Lower lobe of right lung (tissue), 2 donors: ENCODE data around the gene UGGT2. TPM values are rescaled to one million over a fixed set of nuclear protein-coding genes. Genes with fewer than 3 reads are reported as not detected.

Experiments
- ATAC-seq, 2 donors: fragments of 200-7000 bp; cut with Tn5 transposase; one replicate each; pipeline ENCODE4 v1.9.1; 2020 to 2022; ENCODE audit warnings: mild to moderate bottlenecking in 2 of 2, moderate library complexity in 2 of 2
- DNase-seq: peaks from one replicate; pipeline ENCODE4 v3.0.0-alpha.2; 2020
- H3K27ac ChIP-seq: fragments of 200-600 bp; one replicate; pipeline ENCODE4 v1.8.0; 2022
- H3K27me3 ChIP-seq: fragments of 200-600 bp; one replicate; pipeline ENCODE4 v1.8.0; 2022; ENCODE audit warnings: low read depth
- H3K36me3 ChIP-seq: fragments of 200-600 bp; one replicate; pipeline ENCODE4 v1.8.0; 2022; ENCODE audit warnings: mild to moderate bottlenecking
- H3K4me1 ChIP-seq: fragments of 200-600 bp; one replicate; pipeline ENCODE4 v1.8.0; 2022
- H3K4me3 ChIP-seq: fragments of 200-600 bp; one replicate; pipeline ENCODE4 v1.8.0; 2022; ENCODE audit warnings: mild to moderate bottlenecking
- H3K9me3 ChIP-seq: fragments of 200-600 bp; one replicate; pipeline ENCODE4 v1.8.0; 2022
- intact Hi-C: fragments of 100-400 bp; cut with DNase I; formaldehyde crosslinking; loops from one replicate; pipeline ENCODE4 v1.11.0; 2022
- total RNA-seq: library from RNA; stranded (reverse); fragmentation: NEBNext Ultra II Directional; extraction: Animal tissue kit (Norgen Biotek cat#: 25700); gene quantifications from one replicate; pipeline ENCODE4 v1.2.1, GENCODE V29; 2021
- TF ChIP-seq, protein P1 (sequence below): fragments of 200-600 bp; IDR thresholded peaks from one replicate; pipeline ENCODE4 v1.8.0; 2022; ENCODE audit warnings: antibody characterized with exemption, mild to moderate bottlenecking
- donor health status: DM: no; HTN: yes; CAD: no; lungs with severe emphysema.

The UGGT2 gene
- total RNA-seq, 1 donor from 2014 or later, result 18.0 TPM

GRCh38 chr13:95924389-95924994 is 128.7 kb downstream of the UGGT2 start:
- intact Hi-C loops, result no loop called here
- TF ChIP-seq, protein P1, sequence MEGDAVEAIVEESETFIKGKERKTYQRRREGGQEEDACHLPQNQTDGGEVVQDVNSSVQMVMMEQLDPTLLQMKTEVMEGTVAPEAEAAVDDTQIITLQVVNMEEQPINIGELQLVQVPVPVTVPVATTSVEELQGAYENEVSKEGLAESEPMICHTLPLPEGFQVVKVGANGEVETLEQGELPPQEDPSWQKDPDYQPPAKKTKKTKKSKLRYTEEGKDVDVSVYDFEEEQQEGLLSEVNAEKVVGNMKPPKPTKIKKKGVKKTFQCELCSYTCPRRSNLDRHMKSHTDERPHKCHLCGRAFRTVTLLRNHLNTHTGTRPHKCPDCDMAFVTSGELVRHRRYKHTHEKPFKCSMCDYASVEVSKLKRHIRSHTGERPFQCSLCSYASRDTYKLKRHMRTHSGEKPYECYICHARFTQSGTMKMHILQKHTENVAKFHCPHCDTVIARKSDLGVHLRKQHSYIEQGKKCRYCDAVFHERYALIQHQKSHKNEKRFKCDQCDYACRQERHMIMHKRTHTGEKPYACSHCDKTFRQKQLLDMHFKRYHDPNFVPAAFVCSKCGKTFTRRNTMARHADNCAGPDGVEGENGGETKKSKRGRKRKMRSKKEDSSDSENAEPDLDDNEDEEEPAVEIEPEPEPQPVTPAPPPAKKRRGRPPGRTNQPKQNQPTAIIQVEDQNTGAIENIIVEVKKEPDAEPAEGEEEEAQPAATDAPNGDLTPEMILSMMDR, result no peak
- Histone ChIP-seq H3K27me3 (no peaks in the 10 kb centered on the region), H3K36me3 (peaks cover 7% of the 10 kb centered on the region), H3K27ac (no peak overlapping the region), H3K9me3 (peaks cover 5% of the 10 kb centered on the region), H3K4me3 (no peak overlapping the region), H3K4me1 (no peaks in the 10 kb centered on the region)
- DNase-seq (no peak), ATAC-seq (peak in 1 of 2 donors; percentile 27)

- DNase-seq (no peak), ATAC-seq (no peak)
- Histone ChIP-seq H3K9me3 (no peaks in the 10 kb centered on the region), H3K27ac (no peak overlapping the region), H3K27me3 (no peaks in the 10 kb centered on the region), H3K4me1 (no peaks in the 10 kb centered on the region), H3K36me3 (peaks cover 7% of the 10 kb centered on the region), H3K4me3 (no peak overlapping the region)
- intact Hi-C loops, result no loop called here
- TF ChIP-seq, protein P1, result no peak
Measured at GRCh38 chr13:95921485-95921884, 131.7 kb downstream of the UGGT2 start.

GRCh38 chr13:95920485-95920884 is 132.7 kb downstream of the UGGT2 start:
- no peaks in the 10 kb centered on the region for H3K27me3 ChIP-seq
- intact Hi-C loops, result no loop called here
- H3K4me3 ChIP-seq, result no peak overlapping the region
- DNase-seq, result no peak
- no peaks in the 10 kb centered on the region for H3K4me1 ChIP-seq
- H3K36me3 ChIP-seq, result peaks cover 8% of the 10 kb centered on the region
- no peak overlapping the region for H3K27ac ChIP-seq
- no peak for ATAC-seq
- TF ChIP-seq, protein P1, result no peak
- H3K9me3 ChIP-seq, result no peaks in the 10 kb centered on the region

DNA sequence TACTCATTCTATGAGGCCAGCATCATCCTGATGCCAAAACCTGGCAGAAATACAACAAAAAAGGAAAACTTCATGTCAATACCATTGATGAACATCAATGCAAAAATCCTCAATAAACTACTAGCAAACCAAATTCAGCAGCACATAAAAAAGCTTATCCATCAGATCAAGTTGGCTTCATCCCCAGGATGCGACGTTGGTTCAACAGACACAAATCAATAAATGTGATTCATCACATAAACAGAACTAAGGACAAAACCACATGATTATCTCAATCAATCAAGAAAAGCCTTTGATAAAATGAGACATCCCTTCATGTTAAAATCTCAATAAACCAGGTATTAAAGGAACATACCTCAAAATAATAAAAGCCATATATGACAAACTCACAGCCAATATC is 134.3 kb downstream of the UGGT2 start:
- intact Hi-C loops, result no loop called here
- no peaks in the 10 kb centered on the region for H3K27me3 ChIP-seq
- no peaks in the 10 kb centered on the region for H3K9me3 ChIP-seq
- ATAC-seq, result no peak
- peaks cover 4% of the 10 kb centered on the region for H3K36me3 ChIP-seq
- H3K4me3 ChIP-seq, result no peak overlapping the region
- no peak for DNase-seq
- TF ChIP-seq, protein P1, result no peak
- no peaks in the 10 kb centered on the region for H3K4me1 ChIP-seq
- H3K27ac ChIP-seq, result no peak overlapping the region

DNA sequence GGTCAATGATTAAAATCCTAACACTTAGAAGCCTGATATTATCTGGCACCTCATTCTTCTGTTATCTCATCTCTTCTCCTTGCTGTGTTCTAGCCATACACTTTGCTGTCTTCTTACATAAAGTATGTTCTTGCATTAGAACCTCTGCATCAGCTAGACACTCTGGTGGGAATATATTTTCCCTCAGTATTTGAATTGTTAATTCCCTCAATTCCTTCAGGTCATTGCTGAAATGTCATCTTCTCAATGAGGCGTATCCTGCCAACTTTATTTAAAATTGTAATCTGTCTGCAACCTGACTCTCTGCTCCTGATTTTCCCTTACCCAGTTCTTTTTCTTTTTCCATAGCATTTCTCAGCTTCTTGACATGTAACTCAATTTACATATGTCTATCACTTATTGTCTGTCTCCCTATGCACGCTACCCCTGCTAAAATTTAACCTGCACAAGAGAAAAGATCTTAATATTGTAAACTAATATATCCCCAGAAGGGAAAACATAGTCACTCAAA is 138.2 kb downstream of the UGGT2 start:
- TF ChIP-seq, protein P1, result no peak
- no peaks in the 10 kb centered on the region for H3K27me3 ChIP-seq
- no peak overlapping the region for H3K27ac ChIP-seq
- intact Hi-C loops, result no loop called here
- peaks cover 4% of the 10 kb centered on the region for H3K36me3 ChIP-seq
- H3K4me1 ChIP-seq, result no peaks in the 10 kb centered on the region
- H3K4me3 ChIP-seq, result no peak overlapping the region
- no peaks in the 10 kb centered on the region for H3K9me3 ChIP-seq
- ATAC-seq (no peak), DNase-seq (no peak)
